CD4-positive, alpha-beta T cell (primary cell): ENCODE measurements around the gene GNLY. TPM values are rescaled to one million over a fixed set of nuclear protein-coding genes. Genes with fewer than 3 reads are reported as not detected.

Source experiments
- ATAC-seq: fragments of 200-7000 bp; cut with Tn5 transposase; one replicate; pipeline ENCODE4 v1.10.0; 2022; ENCODE audit warnings: mild to moderate bottlenecking; ENCODE audit not compliant: poor library complexity
- CTCF ChIA-PET: fragments of 350-600 bp; sonication (Branson Sonifier 250); formaldehyde crosslinking; loops from one replicate; lab custom pipeline; 2021; ENCODE audit warnings: antibody characterized with exemption, inconsistent platforms; lab: Charles Lee
- POLR2A ChIA-PET: fragments of 350-600 bp; sonication (Branson Sonifier 250); formaldehyde crosslinking; loops from one replicate; lab custom pipeline; 2021; ENCODE audit warnings: antibody characterized with exemption, inconsistent platforms; lab: Charles Lee
- DNase-seq, 14 experiments: peaks; one replicate each; pipeline ENCODE4 v3.0.0-alpha.2; 2013 to 2020; ENCODE audit warnings: mixed read lengths in 2 of 14
- H3K27ac ChIP-seq, 2 donors: one replicate each; pipeline versions ENCODE4 v1.5.1 to v1.7.0; 2013; ENCODE audit warnings: low read length in 2 of 2, low read depth in 1 of 2, mild to moderate bottlenecking in 1 of 2
- H3K27me3 ChIP-seq, 2 experiments: 1 replicate in 1 of 2; 2 replicates in 1 of 2; pipeline versions ENCODE4 v1.6.1 to v1.7.0; 2013; ENCODE audit warnings: low read length in 2 of 2, control low read depth in 1 of 2, mild to moderate bottlenecking in 1 of 2, moderate library complexity in 1 of 2; ENCODE audit not compliant: insufficient read depth in 2 of 2, control insufficient read depth in 1 of 2
- H3K36me3 ChIP-seq: one replicate; pipeline ENCODE4 v1.6.1; 2013; ENCODE audit warnings: low read length, control low read depth; ENCODE audit not compliant: insufficient read depth
- H3K4me1 ChIP-seq: one replicate; pipeline ENCODE4 v1.6.1; 2013; ENCODE audit warnings: low read length, control low read depth; ENCODE audit not compliant: insufficient read depth
- H3K4me3 ChIP-seq: one replicate; pipeline ENCODE4 v1.5.1; 2013; ENCODE audit warnings: mild to moderate bottlenecking, low read length, moderate library complexity
- H3K9me3 ChIP-seq, 2 experiments: 1 replicate in 1 of 2; 2 replicates in 1 of 2; pipeline versions ENCODE4 v1.6.1 to v1.7.0; 2013; ENCODE audit warnings: low read length in 2 of 2, mild to moderate bottlenecking in 2 of 2, control low read depth in 1 of 2, moderate library complexity in 1 of 2; ENCODE audit not compliant: control insufficient read depth in 1 of 2, insufficient read depth in 1 of 2
- H3K27ac Mint-ChIP-seq: one replicate; pipeline ENCODE4 v1.8.0; 2020; ENCODE audit warnings: mixed read lengths
- H3K27me3 Mint-ChIP-seq: one replicate; pipeline ENCODE4 v1.8.0; 2021; ENCODE audit warnings: mixed read lengths
- H3K36me3 Mint-ChIP-seq: one replicate; pipeline ENCODE4 v1.8.0; 2021; ENCODE audit warnings: low read depth, mixed read lengths
- H3K4me1 Mint-ChIP-seq: one replicate; pipeline ENCODE4 v1.8.0; 2021; ENCODE audit warnings: low read depth, mixed read lengths
- H3K4me3 Mint-ChIP-seq: one replicate; pipeline ENCODE4 v1.8.0; 2020; ENCODE audit warnings: mild to moderate bottlenecking, mixed read lengths
- H3K9me3 Mint-ChIP-seq: one replicate; pipeline ENCODE4 v1.8.0; 2020; ENCODE audit warnings: mixed read lengths
- intact Hi-C, 2 experiments: fragments of 100-400 bp; cut with DNase I in 1 of 2; cut with micrococcal nuclease in 1 of 2; formaldehyde crosslinking; loops; one replicate each; pipeline versions ENCODE4 v1.15.1 to v1.9.0; 2023 to 2025; cut with DNase I, micrococcal nuclease
- total RNA-seq, 174 experiments: library from RNA in 2 of 174; stranded (reverse) in 2 of 174; gene quantifications; one replicate each; pipeline ENCODE4 v1.2.3 and lab custom pipeline; 2021 to 2026
- TF ChIP-seq, protein P1 (sequence below): fragments of 200-600 bp; IDR thresholded peaks from one replicate; pipeline ENCODE4 v1.8.0; 2022; ENCODE audit warnings: antibody characterized with exemption, mild to moderate bottlenecking

The GNLY gene
- total RNA-seq, 2 experiments from 2014 or later = 45.1 TPM

GRCh38 chr2:85741211-85741832, 47.2 kb downstream of the GNLY start:
- TF ChIP-seq, protein P1, sequence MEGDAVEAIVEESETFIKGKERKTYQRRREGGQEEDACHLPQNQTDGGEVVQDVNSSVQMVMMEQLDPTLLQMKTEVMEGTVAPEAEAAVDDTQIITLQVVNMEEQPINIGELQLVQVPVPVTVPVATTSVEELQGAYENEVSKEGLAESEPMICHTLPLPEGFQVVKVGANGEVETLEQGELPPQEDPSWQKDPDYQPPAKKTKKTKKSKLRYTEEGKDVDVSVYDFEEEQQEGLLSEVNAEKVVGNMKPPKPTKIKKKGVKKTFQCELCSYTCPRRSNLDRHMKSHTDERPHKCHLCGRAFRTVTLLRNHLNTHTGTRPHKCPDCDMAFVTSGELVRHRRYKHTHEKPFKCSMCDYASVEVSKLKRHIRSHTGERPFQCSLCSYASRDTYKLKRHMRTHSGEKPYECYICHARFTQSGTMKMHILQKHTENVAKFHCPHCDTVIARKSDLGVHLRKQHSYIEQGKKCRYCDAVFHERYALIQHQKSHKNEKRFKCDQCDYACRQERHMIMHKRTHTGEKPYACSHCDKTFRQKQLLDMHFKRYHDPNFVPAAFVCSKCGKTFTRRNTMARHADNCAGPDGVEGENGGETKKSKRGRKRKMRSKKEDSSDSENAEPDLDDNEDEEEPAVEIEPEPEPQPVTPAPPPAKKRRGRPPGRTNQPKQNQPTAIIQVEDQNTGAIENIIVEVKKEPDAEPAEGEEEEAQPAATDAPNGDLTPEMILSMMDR = no peak
- Histone ChIP-seq H3K27me3 (peaks cover 2 to 8% of the 10 kb centered on the region in 2 experiments), H3K36me3 (no peaks in the 10 kb centered on the region), H3K4me1 (no peaks in the 10 kb centered on the region), H3K4me3 (no peak overlapping the region), H3K9me3 (no peaks in the 10 kb centered on the region), H3K27ac (no peak overlapping the region)
- no peak for ATAC-seq
- no peak overlapping the region for H3K4me3 Mint-ChIP-seq
- no peaks in the 10 kb centered on the region for H3K4me1 Mint-ChIP-seq
- POLR2A ChIA-PET = interaction anchor here (0.5 kb wide), 1 partner anchor 715 kb away, joined by 4 read pairs; no protein-coding TSS in a partner anchor
- no peak overlapping the region for H3K27ac Mint-ChIP-seq
- H3K27me3 Mint-ChIP-seq = peaks cover 53% of the 10 kb centered on the region
- intact Hi-C loops = no loop called here
- CTCF ChIA-PET = no interaction called here
- H3K36me3 Mint-ChIP-seq = no peaks in the 10 kb centered on the region
- no peaks in the 10 kb centered on the region for H3K9me3 Mint-ChIP-seq
- no peak for DNase-seq

GRCh38 chr2:85741833-85742455, 47.8 kb downstream of the GNLY start:
- H3K36me3 ChIP-seq = no peaks in the 10 kb centered on the region
- no peak overlapping the region for H3K4me3 Mint-ChIP-seq
- no peaks in the 10 kb centered on the region for H3K4me1 Mint-ChIP-seq
- DNase-seq = no peak
- no peaks in the 10 kb centered on the region for H3K9me3 ChIP-seq
- H3K4me1 ChIP-seq = no peaks in the 10 kb centered on the region
- TF ChIP-seq, protein P1 = no peak
- intact Hi-C loops = no loop called here
- no peaks in the 10 kb centered on the region for H3K9me3 Mint-ChIP-seq
- peaks cover 2 to 8% of the 10 kb centered on the region in 2 experiments for H3K27me3 ChIP-seq
- no peak overlapping the region for H3K27ac ChIP-seq
- H3K27me3 Mint-ChIP-seq = peaks cover 50% of the 10 kb centered on the region
- CTCF ChIA-PET = no interaction called here
- no peaks in the 10 kb centered on the region for H3K36me3 Mint-ChIP-seq
- H3K27ac Mint-ChIP-seq = no peak overlapping the region
- POLR2A ChIA-PET = no interaction called here
- no peak for ATAC-seq
- no peak overlapping the region for H3K4me3 ChIP-seq

- no peak for ATAC-seq
- H3K4me3 Mint-ChIP-seq = no peak overlapping the region
These were observed 49.3 kb downstream of the GNLY start for GRCh38 chr2:85743304-85743978.

More at GRCh38 chr2:85743304-85743978, 49.3 kb downstream of the GNLY start:
- Mint-ChIP-seq H3K36me3 (no peaks in the 10 kb centered on the region), H3K27ac (no peak overlapping the region), H3K27me3 (peaks cover 59% of the 10 kb centered on the region), H3K9me3 (no peaks in the 10 kb centered on the region), H3K4me1 (no peaks in the 10 kb centered on the region)
- Histone ChIP-seq H3K27ac (no peak overlapping the region), H3K36me3 (no peaks in the 10 kb centered on the region), H3K4me3 (no peak overlapping the region), H3K4me1 (no peaks in the 10 kb centered on the region), H3K9me3 (no peaks in the 10 kb centered on the region), H3K27me3 (peaks cover 2 to 14% of the 10 kb centered on the region in 2 experiments)
- DNase-seq = no peak
- ChIA-PET CTCF (interaction anchor here (0.6 kb wide), 2 partner anchors 341 to 625 kb away, joined by 3 read pairs; no protein-coding TSS in a partner anchor), POLR2A (no interaction called here)
- TF ChIP-seq, protein P1 = no peak
- intact Hi-C loops = no loop called here
